KMS-11 (cell line): ENCODE measurements around the gene UGT1A6.

Experiments
- H2AFZ ChIP-seq: fragments of 200-600 bp; sonication (generic); 2 replicates; pipeline ENCODE4 v1.6.1; 2016; ENCODE audit warnings: antibody characterized with exemption, mixed run types, low read depth
- H3K27ac ChIP-seq: fragments of 200-600 bp; sonication (generic); 2 replicates; pipeline ENCODE4 v1.6.1; 2016; ENCODE audit warnings: mild to moderate bottlenecking, mixed run types
- H3K27me3 ChIP-seq: fragments of 200-600 bp; sonication (generic); 2 replicates; pipeline ENCODE4 v1.6.1; 2017; ENCODE audit warnings: mild to moderate bottlenecking, low read depth, mixed run types, moderate library complexity; ENCODE audit not compliant: insufficient read depth
- H3K36me3 ChIP-seq: fragments of 200-600 bp; sonication (generic); 2 replicates; pipeline ENCODE4 v1.6.1; 2017; ENCODE audit warnings: mild to moderate bottlenecking, mixed run types; ENCODE audit not compliant: insufficient read depth
- H3K4me1 ChIP-seq: fragments of 200-600 bp; sonication (generic); 2 replicates; pipeline ENCODE4 v1.6.1; 2016; ENCODE audit warnings: mild to moderate bottlenecking, low read depth, mixed run types; ENCODE audit not compliant: poor library complexity, severe bottlenecking
- H3K4me2 ChIP-seq: fragments of 200-600 bp; sonication (generic); 2 replicates; pipeline ENCODE4 v1.7.0; 2016; ENCODE audit warnings: mild to moderate bottlenecking, mixed run types
- H3K4me3 ChIP-seq: fragments of 200-600 bp; sonication (generic); IDR thresholded peaks from 2 replicates; pipeline ENCODE4 v1.6.1; 2017; ENCODE audit warnings: low read depth, low read length, mixed read lengths; ENCODE audit not compliant: insufficient read depth
- H3K79me2 ChIP-seq: fragments of 200-600 bp; sonication (generic); 2 replicates; pipeline ENCODE4 v1.6.1; 2016; ENCODE audit warnings: low read depth, mixed run types; ENCODE audit not compliant: insufficient read depth
- H3K9ac ChIP-seq: fragments of 200-600 bp; sonication (generic); 2 replicates; pipeline ENCODE4 v1.6.1; 2016; ENCODE audit warnings: mild to moderate bottlenecking, mixed run types
- H4K20me1 ChIP-seq: fragments of 200-600 bp; sonication (generic); 2 replicates; pipeline ENCODE4 v1.6.1; 2016; ENCODE audit warnings: mild to moderate bottlenecking, mixed run types; ENCODE audit not compliant: insufficient read depth
- TF ChIP-seq, protein P1 (sequence below): fragments of 200-600 bp; sonication (generic); conservative IDR thresholded peaks from 2 replicates; pipeline ENCODE4 v1.6.1; 2017; ENCODE audit warnings: low read depth, mild to moderate bottlenecking, antibody characterized with exemption, low read length, moderate library complexity, mixed read lengths

UGT1A6 gene

DNA sequence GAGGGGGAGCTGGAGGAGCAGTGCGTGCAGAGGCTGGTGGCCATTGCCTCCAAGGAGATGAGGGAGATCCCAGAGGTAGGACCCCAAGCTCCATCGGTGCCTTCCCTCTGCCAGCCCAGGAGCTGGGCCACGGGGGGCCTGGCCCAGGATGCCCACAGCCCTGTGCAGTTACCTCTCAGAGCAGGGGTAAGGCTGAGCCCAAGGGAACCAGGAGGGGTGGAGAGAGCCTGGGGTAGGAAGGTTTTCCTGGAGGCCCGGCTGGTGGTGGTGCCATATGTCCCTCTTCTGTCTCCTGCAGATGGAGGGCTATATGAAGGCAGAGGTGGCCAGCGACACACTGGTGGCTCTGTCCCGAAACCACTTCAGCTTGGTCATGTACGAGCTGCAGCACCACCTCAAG is 96.9 kb downstream of the UGT1A6 start:
- Histone ChIP-seq H3K27me3 (no peaks in the 10 kb centered on the region), H3K4me3 (no peak overlapping the region), H2AFZ (no peak overlapping the region)

DNA sequence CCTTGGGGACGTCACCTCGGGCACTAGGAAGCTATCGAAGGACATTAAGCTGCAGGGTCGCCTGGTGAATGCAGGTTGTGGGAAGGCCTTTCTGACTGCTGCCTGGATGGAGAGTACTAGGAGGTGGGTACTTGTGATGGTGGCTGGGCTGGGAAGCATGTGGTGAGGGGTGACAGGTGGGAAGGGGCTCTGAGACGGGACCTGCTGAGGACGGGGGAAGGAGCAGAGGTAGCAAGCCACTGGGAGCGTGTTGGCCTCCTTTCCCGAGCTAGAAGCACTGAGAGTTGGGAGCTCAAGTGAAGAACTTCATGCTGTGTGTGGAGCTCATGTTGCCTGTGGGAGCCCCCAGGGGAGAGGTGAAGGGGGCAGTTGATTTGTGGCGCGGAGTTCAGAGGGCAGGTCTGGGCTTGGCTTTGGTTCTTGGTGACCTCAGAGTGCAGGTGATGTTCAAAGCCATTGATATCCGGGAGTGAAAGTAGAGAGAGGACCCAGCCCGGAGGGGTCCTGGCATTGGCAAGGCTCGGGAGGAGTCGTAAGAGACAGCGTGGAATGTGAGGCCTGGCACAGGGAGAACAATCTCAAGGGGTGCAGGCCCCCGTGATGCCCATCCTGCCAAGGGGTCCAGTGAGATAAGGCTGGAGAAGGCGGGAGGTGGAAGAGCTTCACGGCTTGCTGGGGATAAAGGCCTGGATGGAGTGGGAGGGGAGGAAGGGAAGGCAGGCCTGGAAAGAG is 98.6 kb downstream of the UGT1A6 start:
- TF ChIP-seq, protein P1, sequence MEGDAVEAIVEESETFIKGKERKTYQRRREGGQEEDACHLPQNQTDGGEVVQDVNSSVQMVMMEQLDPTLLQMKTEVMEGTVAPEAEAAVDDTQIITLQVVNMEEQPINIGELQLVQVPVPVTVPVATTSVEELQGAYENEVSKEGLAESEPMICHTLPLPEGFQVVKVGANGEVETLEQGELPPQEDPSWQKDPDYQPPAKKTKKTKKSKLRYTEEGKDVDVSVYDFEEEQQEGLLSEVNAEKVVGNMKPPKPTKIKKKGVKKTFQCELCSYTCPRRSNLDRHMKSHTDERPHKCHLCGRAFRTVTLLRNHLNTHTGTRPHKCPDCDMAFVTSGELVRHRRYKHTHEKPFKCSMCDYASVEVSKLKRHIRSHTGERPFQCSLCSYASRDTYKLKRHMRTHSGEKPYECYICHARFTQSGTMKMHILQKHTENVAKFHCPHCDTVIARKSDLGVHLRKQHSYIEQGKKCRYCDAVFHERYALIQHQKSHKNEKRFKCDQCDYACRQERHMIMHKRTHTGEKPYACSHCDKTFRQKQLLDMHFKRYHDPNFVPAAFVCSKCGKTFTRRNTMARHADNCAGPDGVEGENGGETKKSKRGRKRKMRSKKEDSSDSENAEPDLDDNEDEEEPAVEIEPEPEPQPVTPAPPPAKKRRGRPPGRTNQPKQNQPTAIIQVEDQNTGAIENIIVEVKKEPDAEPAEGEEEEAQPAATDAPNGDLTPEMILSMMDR, result no peak
- no peaks in the 10 kb centered on the region for H3K27me3 ChIP-seq
- H3K36me3 ChIP-seq, result no peaks in the 10 kb centered on the region
- H4K20me1 ChIP-seq, result no peaks in the 10 kb centered on the region
- no peak overlapping the region for H3K9ac ChIP-seq
- no peak overlapping the region for H3K4me2 ChIP-seq
- no peaks in the 10 kb centered on the region for H3K4me1 ChIP-seq
- H2AFZ ChIP-seq, result no peak overlapping the region
- no peaks in the 10 kb centered on the region for H3K79me2 ChIP-seq
- no peak overlapping the region for H3K27ac ChIP-seq
- H3K4me3 ChIP-seq, result no peak overlapping the region

More for the DNA sequence above, 96.9 kb downstream of the UGT1A6 start:
- H3K9ac ChIP-seq, result no peak overlapping the region
- no peaks in the 10 kb centered on the region for H3K79me2 ChIP-seq
- H3K4me2 ChIP-seq, result no peak overlapping the region
- no peak overlapping the region for H3K27ac ChIP-seq
- no peaks in the 10 kb centered on the region for H3K4me1 ChIP-seq
- TF ChIP-seq, protein P1, result no peak
- H4K20me1 ChIP-seq, result no peaks in the 10 kb centered on the region
- no peaks in the 10 kb centered on the region for H3K36me3 ChIP-seq

DNA sequence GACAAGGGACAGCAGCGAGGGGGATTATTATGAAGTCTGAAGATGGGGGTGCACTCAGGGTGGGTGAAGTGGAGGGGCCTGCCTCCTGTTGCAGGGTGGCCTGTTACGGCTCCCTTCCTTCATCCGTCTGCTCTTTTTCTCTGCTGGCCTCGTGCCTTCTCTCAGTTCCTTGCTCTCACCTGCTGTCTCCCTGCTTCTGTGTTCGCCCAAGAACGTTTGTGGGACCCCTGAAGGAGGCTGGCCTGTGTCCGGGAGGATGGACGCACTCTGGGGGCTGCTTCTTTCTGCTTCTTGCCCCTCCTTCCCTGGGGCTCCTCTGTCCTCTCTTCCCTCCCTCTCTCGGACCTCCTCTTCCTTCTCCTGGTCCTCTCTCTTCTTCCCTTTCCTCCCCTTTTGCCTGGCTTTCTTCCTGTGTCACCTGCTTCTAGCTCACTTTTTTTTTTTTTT is 99.2 kb downstream of the UGT1A6 start:
- Histone ChIP-seq H3K79me2 (no peaks in the 10 kb centered on the region), H3K36me3 (no peaks in the 10 kb centered on the region), H3K4me2 (no peak overlapping the region), H3K27me3 (no peaks in the 10 kb centered on the region), H2AFZ (no peak overlapping the region), H3K9ac (no peak overlapping the region), H3K4me1 (no peaks in the 10 kb centered on the region), H4K20me1 (no peaks in the 10 kb centered on the region), H3K4me3 (no peak overlapping the region), H3K27ac (no peak overlapping the region)
- TF ChIP-seq, protein P1, result no peak

DNA sequence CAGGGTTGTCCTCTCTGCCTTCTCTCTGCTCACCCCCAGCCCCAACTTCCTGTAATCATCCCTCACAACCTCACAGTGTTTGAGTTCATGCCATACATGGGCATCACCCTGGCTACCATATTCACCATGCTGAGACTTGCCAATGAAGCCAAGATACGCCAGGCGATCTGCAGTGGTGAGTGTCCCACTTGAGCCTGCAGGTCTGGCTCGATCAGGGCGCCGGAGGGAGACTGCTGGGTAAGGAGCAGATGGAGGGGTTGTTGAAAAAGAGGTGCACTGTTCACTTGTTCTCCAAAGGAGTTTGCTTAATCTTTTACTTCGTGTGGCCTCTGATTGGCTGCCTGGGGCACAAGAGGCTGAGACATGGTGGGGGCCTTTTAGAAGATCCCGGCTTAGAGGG is 100.0 kb downstream of the UGT1A6 start:
- no peak overlapping the region for H3K27ac ChIP-seq
- no peak overlapping the region for H3K4me2 ChIP-seq
- TF ChIP-seq, protein P1, result no peak
- no peaks in the 10 kb centered on the region for H3K79me2 ChIP-seq
- no peak overlapping the region for H3K4me3 ChIP-seq
- no peaks in the 10 kb centered on the region for H3K4me1 ChIP-seq
- no peak overlapping the region for H2AFZ ChIP-seq
- no peaks in the 10 kb centered on the region for H3K27me3 ChIP-seq
- H3K9ac ChIP-seq, result no peak overlapping the region
- no peaks in the 10 kb centered on the region for H4K20me1 ChIP-seq
- H3K36me3 ChIP-seq, result no peaks in the 10 kb centered on the region
